SU-DHL-6 (cell line): ENCODE results near the gene ZC3H12C.

ENCODE experiments used
- H2AFZ ChIP-seq: fragments of 200-600 bp; sonication (generic); 2 replicates; pipeline ENCODE4 v1.6.1; 2014; ENCODE audit warnings: low read depth, mild to moderate bottlenecking, moderate library complexity, mixed read lengths, antibody characterized with exemption, low read length; ENCODE audit not compliant: severe bottlenecking
- H3F3A ChIP-seq: fragments of 200-600 bp; shearing (Covaris generic); 2 replicates; pipeline ENCODE4 v1.6.0; 2016; ENCODE audit warnings: antibody characterized with exemption, mild to moderate bottlenecking; ENCODE audit not compliant: insufficient read depth
- H3K27ac ChIP-seq: fragments of 200-600 bp; sonication (generic); 2 replicates; pipeline ENCODE4 v1.5.1; 2016; ENCODE audit warnings: low read depth, mild to moderate bottlenecking, low read length, moderate library complexity, mixed read lengths
- H3K27me3 ChIP-seq: fragments of 200-600 bp; sonication (generic), shearing (Covaris generic); 2 replicates; pipeline ENCODE4 v1.6.0; 2014; ENCODE audit warnings: mild to moderate bottlenecking, low read length
- H3K36me3 ChIP-seq: fragments of 200-600 bp; sonication (generic); 2 replicates; pipeline ENCODE4 v1.6.1; 2014; ENCODE audit warnings: mild to moderate bottlenecking, low read length, mixed read lengths
- H3K4me2 ChIP-seq: fragments of 300-600, 200-600 bp; shearing (Covaris generic), sonication (generic); 2 replicates; pipeline ENCODE4 v1.6.0; 2014; ENCODE audit warnings: low read length, low read depth, mild to moderate bottlenecking; ENCODE audit not compliant: poor library complexity, severe bottlenecking
- H3K4me3 ChIP-seq: fragments of 200-600 bp; sonication (generic); 2 replicates; pipeline ENCODE4 v1.5.1; 2014; ENCODE audit warnings: antibody characterized with exemption, low read length, mild to moderate bottlenecking, mixed read lengths; ENCODE audit not compliant: insufficient read depth, poor library complexity, severe bottlenecking
- H3K79me2 ChIP-seq: fragments of 200-600 bp; sonication (generic); 2 replicates; pipeline ENCODE4 v1.6.1; 2014; ENCODE audit warnings: mild to moderate bottlenecking, low read length, moderate library complexity; ENCODE audit not compliant: insufficient read depth
- H3K9ac ChIP-seq: fragments of 200-600 bp; sonication (generic); 2 replicates; pipeline ENCODE4 v1.7.0; 2014; ENCODE audit warnings: mild to moderate bottlenecking, low read length
- H3K9me2 ChIP-seq: fragments of 200-600 bp; sonication (generic); replicated peaks from 2 replicates; pipeline ENCODE4 v1.6.1; 2014; ENCODE audit warnings: low read length; ENCODE audit not compliant: insufficient read depth
- H3K9me3 ChIP-seq: fragments of 200-600 bp; sonication (generic); 2 replicates; pipeline ENCODE4 v1.6.1; 2014; ENCODE audit warnings: low read length, mixed read lengths; ENCODE audit not compliant: insufficient read depth
- H4K20me1 ChIP-seq: fragments of 200-600 bp; sonication (generic); 2 replicates; pipeline ENCODE4 v1.6.1; 2014; ENCODE audit warnings: low read depth, mild to moderate bottlenecking, antibody characterized with exemption, low read length, moderate library complexity, mixed read lengths
- CTCF ChIP-seq: fragments of 200-600 bp; sonication (generic); IDR thresholded peaks from one replicate; pipeline ENCODE4 v1.5.1; 2017; ENCODE audit warnings: antibody characterized with exemption, mild to moderate bottlenecking, low read length, moderate library complexity; ENCODE audit not compliant: insufficient read depth, poor library complexity, severe bottlenecking
- EZH2phosphoT487 ChIP-seq: fragments of 200-600 bp; sonication (generic), shearing (Covaris generic); conservative IDR thresholded peaks from 2 replicates; pipeline ENCODE4 v1.6.1; 2018; ENCODE audit warnings: mild to moderate bottlenecking, antibody characterized with exemption, low read length, moderate library complexity, mixed read lengths

Gene ZC3H12C

GRCh38 chr11:110096496-110096895 lies 3.3 kb downstream of the ZC3H12C start:
- no peak overlapping the region for H2AFZ ChIP-seq
- no peaks in the 10 kb centered on the region for H3F3A ChIP-seq
- no peaks in the 10 kb centered on the region for H3K79me2 ChIP-seq
- no peaks in the 10 kb centered on the region for H3K9me3 ChIP-seq
- H3K27ac ChIP-seq, result no peak overlapping the region
- H3K27me3 ChIP-seq, result no peaks in the 10 kb centered on the region
- H3K4me2 ChIP-seq, result no peak overlapping the region
- no peak overlapping the region for H3K4me3 ChIP-seq
- no peak for TF ChIP-seq EZH2phosphoT487
- no peak for TF ChIP-seq CTCF
- H3K9ac ChIP-seq, result no peak overlapping the region
- H3K36me3 ChIP-seq, result no peaks in the 10 kb centered on the region
- H3K9me2 ChIP-seq, result no peaks in the 10 kb centered on the region
- H4K20me1 ChIP-seq, result no peaks in the 10 kb centered on the region

- no peak overlapping the region for H3K27ac ChIP-seq
- no peaks in the 10 kb centered on the region for H3K27me3 ChIP-seq
- H3K36me3 ChIP-seq, result no peaks in the 10 kb centered on the region
- H3K9ac ChIP-seq, result no peak overlapping the region
- H3K79me2 ChIP-seq, result no peaks in the 10 kb centered on the region
- no peak overlapping the region for H2AFZ ChIP-seq
- no peaks in the 10 kb centered on the region for H3K9me2 ChIP-seq
- no peak overlapping the region for H3K4me3 ChIP-seq
- TF ChIP-seq CTCF (no peak), EZH2phosphoT487 (no peak)
- H3K9me3 ChIP-seq, result no peaks in the 10 kb centered on the region
- H3F3A ChIP-seq, result no peaks in the 10 kb centered on the region
- H4K20me1 ChIP-seq, result no peaks in the 10 kb centered on the region
- H3K4me2 ChIP-seq, result no peak overlapping the region
Observed at GRCh38 chr11:110097459-110098012, 4.3 kb downstream of the ZC3H12C start.

GRCh38 chr11:110098645-110099044 lies 5.5 kb downstream of the ZC3H12C start:
- no peak overlapping the region for H3K27ac ChIP-seq
- TF ChIP-seq EZH2phosphoT487 (no peak), CTCF (no peak)
- H3K79me2 ChIP-seq, result no peaks in the 10 kb centered on the region
- H3F3A ChIP-seq, result no peaks in the 10 kb centered on the region
- H3K36me3 ChIP-seq, result no peaks in the 10 kb centered on the region
- no peak overlapping the region for H3K4me2 ChIP-seq
- H3K27me3 ChIP-seq, result no peaks in the 10 kb centered on the region
- H3K4me3 ChIP-seq, result no peak overlapping the region
- no peaks in the 10 kb centered on the region for H3K9me2 ChIP-seq
- H3K9ac ChIP-seq, result no peak overlapping the region
- H2AFZ ChIP-seq, result no peak overlapping the region
- H3K9me3 ChIP-seq, result no peaks in the 10 kb centered on the region
- no peaks in the 10 kb centered on the region for H4K20me1 ChIP-seq
